Left hindlimb (tissue), 1 donor: ENCODE measurements around the gene KMT2C.
"Not testable (repeated sequence)": the region's sequence is repeated elsewhere in the genome, so short reads cannot be mapped to it uniquely, and the experiment has no call there.

ENCODE experiments used
- DNase-seq: peaks from one replicate; pipeline ENCODE4 v3.0.0-alpha.2; 2018

Gene KMT2C

DNA sequence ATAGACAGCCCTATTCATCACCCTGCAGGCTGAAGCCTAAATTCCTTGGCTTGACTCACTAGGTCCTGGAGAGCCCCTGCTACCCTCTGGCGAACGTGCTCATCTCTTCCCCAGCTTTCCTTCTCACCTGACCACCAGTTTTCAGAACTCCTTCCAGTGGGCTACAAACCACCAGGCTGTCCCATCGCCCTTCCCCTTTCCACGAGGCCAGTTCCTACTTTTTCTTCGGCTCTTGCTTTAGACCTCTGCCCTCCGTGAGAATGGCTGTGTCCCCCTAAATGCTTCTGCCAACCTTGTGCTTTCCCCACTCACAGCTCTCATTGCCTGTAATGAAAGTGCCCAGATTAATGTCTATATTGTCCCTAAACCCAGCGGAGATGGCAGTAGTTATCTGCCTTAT is 5.4 kb upstream of the KMT2C start:
- not testable (repeated sequence) for DNase-seq

- not testable (repeated sequence) for DNase-seq
Measured at GRCh38 chr7:152438017-152438416, 2.2 kb upstream of the KMT2C start.

GRCh38 chr7:152436931-152437575 is 1.2 kb upstream of the KMT2C start:
- DNase-seq = not testable (repeated sequence)

GRCh38 chr7:152436111-152436930 is 518 bp upstream of the KMT2C start:
- peak; percentile 97 for DNase-seq

DNA sequence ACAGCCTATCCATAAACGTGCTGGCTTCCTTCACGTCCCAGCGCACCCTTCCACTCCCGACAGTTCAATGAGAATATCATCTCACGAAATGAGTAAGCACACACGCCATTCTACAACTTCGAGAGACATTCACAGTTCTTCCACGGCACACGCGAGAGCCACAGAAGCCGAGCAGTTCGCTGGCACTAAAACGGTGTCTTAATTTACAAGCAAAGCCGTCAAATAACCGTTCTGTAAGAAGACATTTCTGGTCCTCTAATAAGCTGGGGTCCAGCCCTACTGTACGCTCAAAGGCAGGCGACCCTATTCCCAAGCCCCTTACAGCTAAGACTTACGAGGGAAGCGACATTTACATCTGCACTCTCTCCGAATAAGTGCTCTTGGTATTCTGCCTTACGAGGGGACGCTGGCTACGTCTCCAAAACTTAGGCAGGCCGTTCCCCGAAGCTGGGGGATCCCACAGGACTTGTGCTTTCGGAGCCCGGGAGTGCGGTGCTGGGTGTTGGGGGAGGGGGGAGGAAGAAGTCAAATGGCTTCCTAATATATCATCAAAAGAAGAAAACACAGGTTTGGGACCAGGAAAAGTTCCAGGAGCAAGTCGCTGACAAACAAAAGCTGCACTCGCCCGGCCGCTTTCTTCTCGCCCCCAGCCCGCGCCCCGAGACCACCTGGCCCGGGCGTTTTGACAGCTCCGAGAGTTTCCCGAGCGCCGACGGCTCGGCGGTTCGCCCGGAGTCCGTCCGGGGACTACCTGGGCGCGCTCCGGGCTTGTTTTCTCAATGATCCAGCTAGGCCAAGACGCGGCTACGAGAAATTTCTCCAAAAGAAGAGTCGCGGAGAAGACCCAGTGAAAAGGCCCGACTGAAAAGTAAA is 1.1 kb downstream of the KMT2C start:
- peak; percentile 51 for DNase-seq

- DNase-seq = peak; percentile 45
Measured at GRCh38 chr7:152433721-152434490, 1.9 kb downstream of the KMT2C start.

- not testable (repeated sequence) for DNase-seq
Measured at GRCh38 chr7:152432735-152433134, 3.1 kb downstream of the KMT2C start.

DNA sequence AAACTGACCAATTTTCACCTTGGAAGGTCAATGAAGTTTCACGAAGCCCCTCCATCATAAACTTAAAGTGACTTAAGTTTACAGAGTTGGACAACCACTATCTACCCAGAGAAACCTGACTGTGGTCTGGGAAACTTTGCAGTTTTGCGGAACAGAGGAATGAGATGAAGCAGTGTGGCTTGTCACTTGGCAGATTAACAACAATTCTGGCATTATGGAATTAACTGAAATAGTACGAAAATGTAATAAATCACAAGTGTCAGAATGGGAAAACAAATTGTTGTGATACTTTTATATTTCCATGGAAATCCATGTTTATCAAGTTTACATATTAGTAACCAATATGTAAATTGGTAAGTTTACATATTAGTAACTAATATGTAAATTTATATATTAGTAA is 4.9 kb downstream of the KMT2C start:
- DNase-seq = no peak

GRCh38 chr7:152430118-152430517 is 5.7 kb downstream of the KMT2C start:
- not testable (repeated sequence) for DNase-seq

DNA sequence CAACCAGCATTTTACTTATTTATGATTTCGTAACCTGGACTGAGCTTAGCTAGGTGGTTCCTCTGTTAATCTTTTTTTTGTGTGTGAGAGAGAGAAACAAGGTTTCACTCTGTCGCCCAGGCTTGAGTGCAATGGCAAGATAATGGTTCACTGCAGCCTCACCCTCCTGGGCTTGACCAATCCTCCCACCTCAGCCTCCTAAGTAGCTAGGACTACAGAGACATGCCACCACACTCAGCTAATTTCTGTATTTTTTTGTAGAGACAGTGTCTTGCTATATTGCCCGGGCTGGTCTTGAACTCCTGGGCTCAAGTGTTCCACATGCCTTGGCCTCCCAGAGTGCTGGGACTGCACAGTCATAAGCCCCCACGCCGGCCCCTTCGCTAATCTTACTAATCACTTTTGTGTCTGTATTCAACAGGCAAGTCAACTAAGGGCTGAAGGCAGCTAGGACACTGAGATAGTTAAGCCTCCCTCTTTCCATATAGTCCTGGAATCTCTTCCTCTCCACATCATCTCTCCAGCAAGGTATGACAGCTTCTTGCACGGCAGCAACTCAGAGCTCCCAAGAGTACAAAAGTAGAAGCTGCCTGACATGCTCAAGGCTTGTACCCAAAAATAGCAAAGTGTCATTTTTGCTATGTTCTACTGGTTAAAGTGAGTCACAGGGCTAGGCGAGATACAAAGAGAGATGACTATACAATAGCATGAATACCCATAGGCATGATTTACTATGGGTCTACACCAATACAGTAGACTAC is 11.3 kb downstream of the KMT2C start:
- no peak for DNase-seq

- DNase-seq = no peak
Measured at GRCh38 chr7:152423991-152424347, 11.8 kb downstream of the KMT2C start.

DNA sequence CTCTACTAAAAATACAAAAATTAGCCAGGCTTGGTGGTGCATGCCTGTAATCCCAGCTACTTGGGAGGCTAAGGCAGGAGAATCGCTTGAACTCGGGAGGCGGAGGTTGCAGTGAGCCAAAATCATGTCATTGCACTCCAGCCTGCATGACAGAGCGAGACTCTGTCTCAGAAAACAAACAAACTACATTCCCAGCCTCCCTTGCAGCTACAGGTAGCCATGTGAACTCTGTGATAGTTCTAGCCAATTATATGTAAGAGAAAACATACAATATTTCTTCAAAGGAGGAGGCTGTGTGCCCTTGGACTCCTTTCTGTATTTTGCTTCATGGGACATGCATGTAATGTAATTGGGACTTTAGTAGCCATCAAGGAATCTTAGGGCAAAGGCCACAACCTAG is 12.6 kb downstream of the KMT2C start:
- not testable (repeated sequence) for DNase-seq

DNA sequence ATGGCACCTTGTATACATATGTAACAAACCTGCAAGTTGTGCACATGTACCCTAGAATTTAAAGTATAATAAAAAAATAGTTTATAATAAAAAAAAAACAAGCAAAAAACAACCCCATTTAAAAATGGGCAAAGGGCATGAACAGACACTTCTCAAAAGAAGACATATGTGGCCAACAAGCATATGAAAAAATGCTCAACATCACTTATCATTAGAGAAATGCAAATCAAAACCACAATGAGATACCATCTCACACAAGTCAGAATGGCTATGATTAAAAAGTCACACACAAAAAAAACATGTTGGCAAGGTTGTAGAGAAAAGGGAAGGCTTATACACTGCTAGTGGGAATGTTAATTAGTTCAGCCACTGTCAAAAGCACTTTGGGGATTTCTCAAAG is 14.9 kb downstream of the KMT2C start:
- not testable (repeated sequence) for DNase-seq

DNA sequence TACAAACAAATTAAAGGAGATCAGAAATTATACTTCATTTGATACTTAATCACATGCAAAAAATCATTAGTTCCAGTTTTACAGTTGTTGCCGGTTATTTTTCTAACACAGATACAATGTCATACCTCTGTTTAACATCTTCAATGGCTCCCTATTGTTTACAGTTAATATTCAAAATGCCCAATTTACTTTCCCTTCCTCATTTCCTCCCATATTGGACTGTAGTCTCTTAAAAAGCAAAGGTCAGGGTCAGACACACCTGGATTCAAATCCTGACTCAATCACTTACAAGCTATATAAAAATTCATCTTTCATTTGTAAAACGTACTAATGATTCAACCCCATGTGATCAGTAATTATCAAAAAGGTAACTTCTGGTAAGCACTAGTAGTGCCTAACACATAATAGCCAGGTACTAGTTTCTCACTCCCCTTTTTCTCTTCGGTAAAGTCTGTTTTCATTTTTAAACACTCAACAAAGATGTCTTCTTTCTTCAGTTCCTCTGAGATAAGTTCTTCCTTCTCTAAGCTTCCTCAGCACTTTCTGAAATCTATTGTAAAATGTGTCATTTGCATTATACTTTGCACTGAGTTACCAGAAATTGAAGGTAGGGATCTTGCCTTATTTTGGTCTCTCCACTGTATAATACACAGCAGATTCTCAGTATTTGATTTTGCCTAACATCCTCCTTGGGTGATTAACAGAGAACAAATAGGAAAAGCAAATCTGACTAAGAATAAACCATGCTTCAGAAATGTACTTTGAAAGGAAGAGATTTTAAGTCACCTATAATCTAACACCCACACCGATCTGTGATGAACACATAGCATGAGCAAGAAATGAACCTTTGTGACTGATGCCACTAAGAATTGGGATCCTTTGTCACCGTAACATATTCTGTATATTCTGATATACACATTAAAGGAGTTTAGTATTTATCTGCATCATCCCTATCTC is 16.1 kb downstream of the KMT2C start:
- DNase-seq = no peak

DNA sequence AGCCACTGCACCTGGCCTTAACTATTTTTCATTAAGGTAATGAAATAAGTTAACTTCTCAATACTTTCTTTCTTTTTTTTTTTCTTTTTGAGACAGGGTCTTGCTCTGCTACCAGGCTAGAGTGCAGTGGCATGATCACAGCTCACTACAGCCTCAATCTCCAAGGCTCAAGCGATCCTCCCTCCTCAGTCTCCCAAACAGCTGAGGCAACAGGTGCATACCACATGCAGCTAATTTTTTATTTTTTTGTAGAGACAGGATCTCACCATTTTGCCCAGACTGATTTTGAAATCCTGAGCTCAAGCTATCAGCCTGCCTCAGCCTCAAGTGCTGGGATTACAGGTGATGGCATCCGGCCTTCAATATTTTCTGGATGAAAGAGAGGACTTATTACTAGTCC is 21.0 kb downstream of the KMT2C start:
- DNase-seq = no peak

- no peak for DNase-seq
Measured at GRCh38 chr7:152411389-152411788, 24.4 kb downstream of the KMT2C start.

DNA sequence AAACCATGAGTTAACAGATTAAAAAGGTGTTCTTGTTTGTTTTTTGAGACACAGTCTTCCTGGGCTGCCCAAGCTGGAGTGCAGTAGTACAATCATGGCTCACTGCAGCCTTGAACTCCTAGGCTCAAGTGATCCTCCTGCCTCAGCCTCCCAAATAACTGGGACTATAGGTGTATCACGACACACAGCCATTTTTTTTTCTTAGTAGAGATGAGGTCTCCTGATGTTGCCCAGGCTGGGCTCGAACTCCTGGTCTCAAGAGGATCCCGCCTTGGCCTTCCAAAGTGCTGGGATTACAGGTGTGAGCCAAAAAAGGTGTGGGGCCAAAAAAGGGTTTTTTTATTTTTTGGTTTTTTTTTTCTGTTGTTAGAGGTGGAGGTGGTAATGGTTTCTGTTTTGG is 29.3 kb downstream of the KMT2C start:
- no peak for DNase-seq

GRCh38 chr7:152406030-152406429 is 29.8 kb downstream of the KMT2C start:
- not testable (repeated sequence) for DNase-seq

- DNase-seq = no peak
Measured at GRCh38 chr7:152403726-152404125, 32.1 kb downstream of the KMT2C start.

DNA sequence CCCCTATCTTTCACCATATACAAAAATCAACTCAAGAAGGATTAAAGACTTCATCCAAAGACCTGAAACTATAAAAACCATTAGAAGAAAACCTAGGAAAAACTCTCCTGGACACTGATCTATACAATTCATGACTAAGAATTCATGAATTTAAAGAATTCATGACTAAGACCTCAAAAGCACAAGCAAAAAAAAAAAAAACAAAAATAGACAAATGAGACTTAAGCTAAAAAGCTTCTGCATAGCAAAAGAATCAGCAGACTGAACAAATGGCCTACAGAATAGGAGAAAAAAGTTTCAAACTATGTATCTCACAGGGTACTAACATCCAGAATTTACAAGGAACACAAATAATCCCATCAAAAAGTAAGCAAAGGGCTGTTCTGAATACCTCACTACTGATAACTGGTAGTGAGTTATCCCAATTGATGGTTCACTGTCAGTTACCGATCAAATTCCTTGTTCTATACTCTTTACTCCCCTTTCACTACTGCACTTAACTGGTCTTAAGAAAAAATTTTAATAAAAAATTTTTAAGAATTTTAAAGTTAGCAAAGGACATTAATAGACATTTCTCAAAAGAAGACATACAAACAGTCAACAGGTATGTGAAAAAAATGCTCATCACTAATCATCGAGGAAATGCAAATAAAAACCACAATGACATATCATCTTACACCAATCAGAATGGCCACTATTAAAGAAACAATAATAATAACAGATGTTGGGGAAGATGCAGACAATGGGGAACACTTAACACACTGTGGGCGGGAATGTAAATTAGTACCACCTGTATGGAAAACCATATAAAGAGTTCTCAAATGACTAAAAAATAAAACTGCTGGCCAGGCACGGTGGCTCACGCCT is 33.2 kb downstream of the KMT2C start:
- no peak for DNase-seq
